ENCODE data around the gene KIAA0753.

DNA sequence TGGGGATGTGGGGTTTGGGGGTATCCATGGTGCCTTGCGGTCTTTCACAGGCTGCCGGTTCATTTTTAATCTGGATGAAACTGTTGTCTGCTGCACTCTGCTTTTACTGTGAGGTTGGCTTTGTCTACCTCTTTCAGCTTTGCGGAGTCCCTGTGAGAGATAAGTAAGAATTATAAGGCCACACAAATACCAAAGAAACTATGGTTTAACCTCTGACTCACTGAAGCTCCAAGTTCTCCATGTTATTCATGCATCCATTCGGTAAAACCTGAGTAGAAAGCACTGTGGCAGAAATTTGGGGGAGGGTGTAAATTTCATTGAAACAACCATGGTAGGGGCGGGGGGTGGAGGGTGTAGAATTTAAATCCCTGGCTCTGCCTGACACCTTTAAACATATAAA lies 30.5 kb downstream of the KIAA0753 start:
- TF ChIP-seq, protein P1, sequence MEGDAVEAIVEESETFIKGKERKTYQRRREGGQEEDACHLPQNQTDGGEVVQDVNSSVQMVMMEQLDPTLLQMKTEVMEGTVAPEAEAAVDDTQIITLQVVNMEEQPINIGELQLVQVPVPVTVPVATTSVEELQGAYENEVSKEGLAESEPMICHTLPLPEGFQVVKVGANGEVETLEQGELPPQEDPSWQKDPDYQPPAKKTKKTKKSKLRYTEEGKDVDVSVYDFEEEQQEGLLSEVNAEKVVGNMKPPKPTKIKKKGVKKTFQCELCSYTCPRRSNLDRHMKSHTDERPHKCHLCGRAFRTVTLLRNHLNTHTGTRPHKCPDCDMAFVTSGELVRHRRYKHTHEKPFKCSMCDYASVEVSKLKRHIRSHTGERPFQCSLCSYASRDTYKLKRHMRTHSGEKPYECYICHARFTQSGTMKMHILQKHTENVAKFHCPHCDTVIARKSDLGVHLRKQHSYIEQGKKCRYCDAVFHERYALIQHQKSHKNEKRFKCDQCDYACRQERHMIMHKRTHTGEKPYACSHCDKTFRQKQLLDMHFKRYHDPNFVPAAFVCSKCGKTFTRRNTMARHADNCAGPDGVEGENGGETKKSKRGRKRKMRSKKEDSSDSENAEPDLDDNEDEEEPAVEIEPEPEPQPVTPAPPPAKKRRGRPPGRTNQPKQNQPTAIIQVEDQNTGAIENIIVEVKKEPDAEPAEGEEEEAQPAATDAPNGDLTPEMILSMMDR (IDR thresholded peaks at IDR 0.05): no peak
- TF ChIP-seq POLR2A (IDR thresholded peaks at IDR 0.05): no peak
- no peak for TF ChIP-seq POLR2AphosphoS5 (IDR thresholded peaks at IDR 0.05)
- no peak for TF ChIP-seq EP300 (IDR thresholded peaks at IDR 0.05)
